ENCODE data around the gene HNF1A. TPM values are rescaled to one million over a fixed set of nuclear protein-coding genes. Genes with fewer than 3 reads are reported as not detected.

The HNF1A gene
- total RNA-seq, 3 donors from 2014 or later, result 6.5 to 22.6 (median 14.4) TPM

GRCh38 chr12:121001060-121001459 is 22.7 kb downstream of the HNF1A start:
- Histone ChIP-seq H3K4me1 (ENCODE audit: low read depth) (no peaks in the 10 kb centered on the region), H3K36me3 (ENCODE audit: low read depth) (no peaks in the 10 kb centered on the region), H3K4me3 (no peak overlapping the region), H3K9me3 (no peaks in the 10 kb centered on the region)
- no peak for TF ChIP-seq CTCF (IDR thresholded peaks at IDR 0.05)
- DNase-seq (no peak), ATAC-seq (no peak)
- intact Hi-C loops (cut with DNase I, micrococcal nuclease), result no loop called here

GRCh38 chr12:121001841-121002483 is 23.6 kb downstream of the HNF1A start:
- Histone ChIP-seq H3K9me3 (no peaks in the 10 kb centered on the region), H3K4me1 (ENCODE audit: low read depth) (no peaks in the 10 kb centered on the region), H3K36me3 (ENCODE audit: low read depth) (no peaks in the 10 kb centered on the region), H3K4me3 (no peak overlapping the region)
- ATAC-seq, result no peak
- DNase-seq, result no peak
- intact Hi-C loops (cut with DNase I, micrococcal nuclease), result no loop called here
- no peak for TF ChIP-seq CTCF (IDR thresholded peaks at IDR 0.05)

GRCh38 chr12:121003650-121004049 is 25.3 kb downstream of the HNF1A start:
- no peak for TF ChIP-seq CTCF (IDR thresholded peaks at IDR 0.05)
- Histone ChIP-seq H3K4me3 (no peak overlapping the region), H3K4me1 (ENCODE audit: low read depth) (no peaks in the 10 kb centered on the region), H3K36me3 (ENCODE audit: low read depth) (no peaks in the 10 kb centered on the region), H3K9me3 (no peaks in the 10 kb centered on the region)
- ATAC-seq (peak; percentile 53), DNase-seq (peak in 2 of 3 donors; percentile 71 to 76)
- intact Hi-C loops (cut with DNase I, micrococcal nuclease), result no loop called here

- H3K9me3 ChIP-seq, result no peaks in the 10 kb centered on the region
- DNase-seq (no peak), ATAC-seq (no peak)
- TF ChIP-seq CTCF (IDR thresholded peaks at IDR 0.05), result no peak
- no peaks in the 10 kb centered on the region for H3K4me1 ChIP-seq (ENCODE audit: low read depth)
- no peaks in the 10 kb centered on the region for H3K36me3 ChIP-seq (ENCODE audit: low read depth)
- H3K4me3 ChIP-seq, result no peak overlapping the region
- intact Hi-C loops (cut with DNase I, micrococcal nuclease), result no loop called here
Observed at GRCh38 chr12:121004253-121004815, 26.0 kb downstream of the HNF1A start.

- H3K4me3 ChIP-seq, result no peak overlapping the region
- peak; percentile 60 to 81 (median 78) for DNase-seq
- no peaks in the 10 kb centered on the region for H3K36me3 ChIP-seq (ENCODE audit: low read depth)
- no peaks in the 10 kb centered on the region for H3K4me1 ChIP-seq (ENCODE audit: low read depth)
- intact Hi-C loops (cut with DNase I, micrococcal nuclease), result no loop called here
- peak; percentile 84 for ATAC-seq
- no peaks in the 10 kb centered on the region for H3K9me3 ChIP-seq
- TF ChIP-seq CTCF (IDR thresholded peaks at IDR 0.05), result peak; percentile 69
Observed at GRCh38 chr12:121005346-121005815, 27.0 kb downstream of the HNF1A start.

All from mucosa of descending colon (tissue), 3 donors.